Kidney (tissue), 14 donors: ENCODE data around the gene KCNT1. TPM values are rescaled to one million over a fixed set of nuclear protein-coding genes. Genes with fewer than 3 reads are reported as not detected.

Experiments
- DNase-seq, 5 donors: peaks; one replicate each; pipeline ENCODE4 v3.0.0-alpha.2; 2013 to 2020
- FAIRE-seq: peaks from 2 replicates; lab custom pipeline; 2012; peaks lifted over from hg19 to GRCh38; lab: Jason Lieb, UNC
- H3K27ac ChIP-seq, 2 donors: one replicate each; pipeline ENCODE4 v1.7.0; 2013; ENCODE audit warnings: low read depth in 2 of 2, low read length in 2 of 2, inconsistent platforms in 1 of 2
- H3K27me3 ChIP-seq: one replicate; pipeline ENCODE4 v1.7.1; 2013; ENCODE audit warnings: low read length, inconsistent platforms; ENCODE audit not compliant: control insufficient read depth, insufficient read depth
- H3K36me3 ChIP-seq, 3 donors: one replicate each; pipeline versions ENCODE4 v1.7.0 to v1.7.1; 2013; ENCODE audit warnings: low read length in 3 of 3, control low read depth in 1 of 3, inconsistent platforms in 1 of 3; ENCODE audit not compliant: insufficient read depth in 3 of 3, control insufficient read depth in 2 of 3
- H3K4me1 ChIP-seq, 3 donors: one replicate each; pipeline versions ENCODE4 v1.7.0 to v1.7.1; 2013; ENCODE audit warnings: low read length in 3 of 3, inconsistent platforms in 1 of 3, low read depth in 1 of 3; ENCODE audit not compliant: control insufficient read depth in 2 of 3, insufficient read depth in 2 of 3
- H3K4me3 ChIP-seq, 3 donors: one replicate each; pipeline versions ENCODE4 v1.7.0 to v1.8.1; 2013; ENCODE audit warnings: low read length in 3 of 3, control low read depth in 1 of 3, inconsistent platforms in 1 of 3
- H3K9ac ChIP-seq, 3 donors: one replicate each; pipeline versions ENCODE4 v1.7.0 to v1.7.1; 2013; ENCODE audit warnings: low read length in 3 of 3, control low read depth in 1 of 3, inconsistent platforms in 1 of 3
- H3K9me3 ChIP-seq, 3 donors: one replicate each; pipeline versions ENCODE4 v1.7.0 to v1.7.1; 2013; ENCODE audit warnings: low read length in 3 of 3, control low read depth in 1 of 3, inconsistent platforms in 1 of 3; ENCODE audit not compliant: control insufficient read depth in 2 of 3, insufficient read depth in 1 of 3
- intact Hi-C: fragments of 100-400 bp; cut with DNase I; formaldehyde crosslinking; loops from one replicate; pipeline ENCODE4 v1.11.1; 2022
- polyA plus RNA-seq: library from polyadenylated mRNA; stranded (reverse); fragments of 350-450 nt; fragmentation: Illumina TruSeq; extraction: RNeasy Lipid Tissue Mini Kit (QIAGEN cat#74804); gene quantifications from one replicate; pipeline ENCODE4 v1.2.3, GENCODE V29; 2014; ENCODE audit warnings: low read depth, low replicate concordance; ENCODE audit not compliant: insufficient read depth
- total RNA-seq: library from RNA; stranded (reverse); fragmentation: NEBNext Ultra II Directional; extraction: Animal tissue kit (Norgen Biotek cat#: 25700); gene quantifications from one replicate; pipeline ENCODE4 v1.2.1, GENCODE V29; 2021
- TF ChIP-seq, protein P1 (sequence below): IDR thresholded peaks from 3 replicates; pipeline ENCODE4 v1.5.1; 2012; ENCODE audit warnings: mild to moderate bottlenecking, moderate library complexity, borderline replicate concordance; ENCODE audit not compliant: insufficient read depth; ENCODE audit errors: extremely low read depth
- donor health status: control.
- donor health status: control.
- donor health status: control.
- donor health status: control.
- donor health status: control.
- donor health status: DM: yes; HTN: yes; CAD: no.
- donor health status: Normal renal cell carcinoma (clear cell type).

Gene KCNT1
- total and polyA plus RNA-seq, 2 donors from 2014 or later, result 0.15 TPM; not detected in 1

DNA sequence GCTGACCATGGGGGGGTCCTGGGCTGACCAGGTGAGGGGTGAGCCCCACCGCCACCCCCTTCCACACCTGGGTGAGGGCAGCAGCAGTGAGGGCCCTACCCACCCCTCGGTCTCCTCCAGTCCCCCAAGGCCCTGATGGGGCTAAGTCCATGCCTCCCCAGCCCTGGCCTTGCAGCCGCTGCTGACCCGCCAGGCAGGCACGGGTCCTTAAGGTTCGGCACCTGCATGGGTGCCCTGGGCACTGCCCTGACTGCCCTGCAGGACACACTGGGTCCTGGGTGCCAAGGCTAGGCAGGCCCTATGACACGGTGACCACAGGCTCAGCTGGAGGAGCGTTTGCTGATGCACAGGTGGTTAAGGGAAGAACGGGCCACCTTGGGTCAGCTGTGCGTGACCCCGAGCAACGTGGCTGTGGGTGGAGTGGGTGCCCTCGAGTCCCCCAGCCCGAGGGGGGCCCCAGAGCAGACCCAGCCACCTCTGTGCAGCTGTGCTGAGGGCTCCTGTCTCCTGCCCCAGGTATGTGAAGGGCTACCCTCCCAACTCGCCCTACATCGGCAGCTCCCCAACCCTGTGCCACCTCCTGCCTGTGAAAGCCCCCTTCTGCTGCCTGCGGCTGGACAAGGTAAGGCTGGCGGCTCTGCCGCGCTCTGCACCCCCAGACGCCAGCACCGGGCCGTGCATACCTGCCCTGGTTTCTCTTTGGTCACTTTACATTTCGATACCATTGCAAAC, 73.0 kb downstream of the KCNT1 start:
- H3K9me3 ChIP-seq, result no peaks in the 10 kb centered on the region
- FAIRE-seq (no peak), DNase-seq (no peak)
- H3K27ac ChIP-seq, result no peak overlapping the region
- H3K4me1 ChIP-seq, result no peaks in the 10 kb centered on the region
- H3K27me3 ChIP-seq, result no peaks in the 10 kb centered on the region
- H3K4me3 ChIP-seq, result no peak overlapping the region
- TF ChIP-seq, protein P1, sequence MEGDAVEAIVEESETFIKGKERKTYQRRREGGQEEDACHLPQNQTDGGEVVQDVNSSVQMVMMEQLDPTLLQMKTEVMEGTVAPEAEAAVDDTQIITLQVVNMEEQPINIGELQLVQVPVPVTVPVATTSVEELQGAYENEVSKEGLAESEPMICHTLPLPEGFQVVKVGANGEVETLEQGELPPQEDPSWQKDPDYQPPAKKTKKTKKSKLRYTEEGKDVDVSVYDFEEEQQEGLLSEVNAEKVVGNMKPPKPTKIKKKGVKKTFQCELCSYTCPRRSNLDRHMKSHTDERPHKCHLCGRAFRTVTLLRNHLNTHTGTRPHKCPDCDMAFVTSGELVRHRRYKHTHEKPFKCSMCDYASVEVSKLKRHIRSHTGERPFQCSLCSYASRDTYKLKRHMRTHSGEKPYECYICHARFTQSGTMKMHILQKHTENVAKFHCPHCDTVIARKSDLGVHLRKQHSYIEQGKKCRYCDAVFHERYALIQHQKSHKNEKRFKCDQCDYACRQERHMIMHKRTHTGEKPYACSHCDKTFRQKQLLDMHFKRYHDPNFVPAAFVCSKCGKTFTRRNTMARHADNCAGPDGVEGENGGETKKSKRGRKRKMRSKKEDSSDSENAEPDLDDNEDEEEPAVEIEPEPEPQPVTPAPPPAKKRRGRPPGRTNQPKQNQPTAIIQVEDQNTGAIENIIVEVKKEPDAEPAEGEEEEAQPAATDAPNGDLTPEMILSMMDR, result no peak
- no peaks in the 10 kb centered on the region for H3K36me3 ChIP-seq
- intact Hi-C loops, result no loop called here
- H3K9ac ChIP-seq, result no peak overlapping the region

DNA sequence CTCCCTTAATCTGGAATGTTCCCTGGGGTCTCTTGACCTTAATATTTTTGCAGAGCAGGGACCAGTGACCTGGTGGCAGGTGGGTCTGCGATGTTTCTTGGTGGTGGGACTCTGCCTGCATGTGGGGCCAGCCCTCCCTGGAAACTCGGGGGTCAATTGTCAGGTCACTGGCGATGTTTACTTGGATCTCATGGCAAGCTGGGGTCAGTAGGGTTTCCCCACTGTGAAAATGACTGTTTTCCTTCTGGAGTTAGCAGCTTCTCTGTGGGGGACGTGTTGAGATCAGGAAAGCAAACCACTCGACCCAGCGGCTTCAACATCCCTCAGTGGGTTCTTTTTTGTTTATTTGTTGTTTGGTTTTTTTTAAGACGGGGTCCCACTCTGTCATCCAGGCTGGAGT, 73.9 kb downstream of the KCNT1 start:
- H3K4me1 ChIP-seq, result no peaks in the 10 kb centered on the region
- H3K9me3 ChIP-seq, result no peaks in the 10 kb centered on the region
- no peak for DNase-seq
- intact Hi-C loops, result no loop called here
- no peak overlapping the region for H3K9ac ChIP-seq
- no peaks in the 10 kb centered on the region for H3K27me3 ChIP-seq
- no peak overlapping the region for H3K27ac ChIP-seq
- TF ChIP-seq, protein P1, result no peak
- H3K36me3 ChIP-seq, result no peaks in the 10 kb centered on the region
- no peak overlapping the region for H3K4me3 ChIP-seq
- no peak for FAIRE-seq

DNA sequence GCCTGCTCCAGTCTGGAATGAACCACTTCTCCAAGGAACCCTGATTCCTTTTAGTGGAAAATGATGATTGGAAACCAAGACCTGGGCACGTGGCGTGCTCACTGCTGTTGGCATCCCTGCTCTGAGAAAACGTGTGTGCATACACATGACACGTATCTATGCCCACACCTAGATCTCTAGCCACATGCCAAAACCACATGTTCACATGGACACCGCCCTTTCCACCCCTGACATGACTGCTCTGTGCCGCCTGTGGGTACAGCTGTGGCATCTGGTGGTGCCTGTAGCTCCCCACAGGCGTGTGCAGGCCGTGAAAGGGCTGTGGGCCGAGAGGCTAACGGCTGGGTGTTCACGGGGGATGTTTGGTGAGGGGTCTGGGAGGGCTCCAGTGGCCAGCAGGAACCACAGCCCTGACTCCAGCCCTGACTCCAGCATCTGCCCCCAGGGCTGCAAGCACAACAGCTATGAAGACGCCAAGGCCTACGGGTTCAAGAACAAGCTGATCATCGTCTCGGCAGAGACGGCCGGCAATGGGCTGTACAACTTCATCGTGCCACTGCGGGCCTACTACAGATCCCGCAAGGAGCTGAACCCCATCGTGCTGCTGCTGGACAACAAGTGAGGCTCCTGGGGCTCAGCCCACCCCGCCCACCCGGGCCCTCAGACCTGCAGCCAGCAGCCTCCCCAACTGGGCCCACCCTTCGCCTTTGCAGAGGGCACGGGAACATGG, 75.1 kb downstream of the KCNT1 start:
- Histone ChIP-seq H3K36me3 (no peaks in the 10 kb centered on the region), H3K9ac (no peak overlapping the region), H3K9me3 (no peaks in the 10 kb centered on the region), H3K27me3 (no peaks in the 10 kb centered on the region), H3K4me3 (no peak overlapping the region), H3K4me1 (no peaks in the 10 kb centered on the region), H3K27ac (no peak overlapping the region)
- no peak for DNase-seq
- intact Hi-C loops, result no loop called here
- no peak for FAIRE-seq
- TF ChIP-seq, protein P1, result no peak
